HG03097 (cell line): Measurements from ENCODE around the gene SCO2.
A peak's percentile ranks its signal among the peaks of the same experiment; 100 is the strongest.
"Not testable (repeated sequence)": the region's sequence is repeated elsewhere in the genome, so short reads cannot be mapped to it uniquely, and the experiment has no call there.

Experiments
- ATAC-seq: cut with Tn5 transposase; IDR thresholded peaks from one replicate; pipeline ENCODE4 v1.9.1; 2021; ENCODE audit not compliant: unreplicated experiment, low FRiP score

Gene SCO2

GRCh38 chr22:50551160-50551752, 25.9 kb upstream of the SCO2 start:
- no peak for ATAC-seq

GRCh38 chr22:50550395-50550794, 25.0 kb upstream of the SCO2 start:
- no peak for ATAC-seq

- no peak for ATAC-seq
Observed at GRCh38 chr22:50548921-50549790, 23.8 kb upstream of the SCO2 start.

- no peak for ATAC-seq
Observed at GRCh38 chr22:50548040-50548920, 22.9 kb upstream of the SCO2 start.

GRCh38 chr22:50547263-50547985, 22.0 kb upstream of the SCO2 start:
- no peak for ATAC-seq

GRCh38 chr22:50546326-50547262, 21.2 kb upstream of the SCO2 start:
- ATAC-seq, result no peak

- no peak for ATAC-seq
Observed at GRCh38 chr22:50545522-50546325, 20.3 kb upstream of the SCO2 start, which contains the start of gene KLHDC7B. Gene KLHDC7B (plus strand): TSS chr22:50545899. CDS start chr22:50546244, 345 bp downstream.

- no peak for ATAC-seq
Observed at GRCh38 chr22:50544746-50545253, 19.4 kb upstream of the SCO2 start.

GRCh38 chr22:50544078-50544745, 18.8 kb upstream of the SCO2 start:
- ATAC-seq, result no peak

GRCh38 chr22:50542416-50542927, 17.1 kb upstream of the SCO2 start:
- peak; percentile 32 for ATAC-seq

- not testable (repeated sequence) for ATAC-seq
Observed at GRCh38 chr22:50541667-50542026, 16.2 kb upstream of the SCO2 start.

- no peak for ATAC-seq
Observed at GRCh38 chr22:50540381-50540780, 15.0 kb upstream of the SCO2 start.

GRCh38 chr22:50537765-50538164, 12.4 kb upstream of the SCO2 start:
- ATAC-seq, result no peak

- no peak for ATAC-seq
Observed at GRCh38 chr22:50536226-50536625, 10.8 kb upstream of the SCO2 start.

- no peak for ATAC-seq
Observed at GRCh38 chr22:50535113-50535512, 9.7 kb upstream of the SCO2 start.

GRCh38 chr22:50533856-50534711, 8.7 kb upstream of the SCO2 start:
- ATAC-seq, result not testable (repeated sequence)
